ENCODE measurements around the gene ARHGAP32.

Gene ARHGAP32

DNA sequence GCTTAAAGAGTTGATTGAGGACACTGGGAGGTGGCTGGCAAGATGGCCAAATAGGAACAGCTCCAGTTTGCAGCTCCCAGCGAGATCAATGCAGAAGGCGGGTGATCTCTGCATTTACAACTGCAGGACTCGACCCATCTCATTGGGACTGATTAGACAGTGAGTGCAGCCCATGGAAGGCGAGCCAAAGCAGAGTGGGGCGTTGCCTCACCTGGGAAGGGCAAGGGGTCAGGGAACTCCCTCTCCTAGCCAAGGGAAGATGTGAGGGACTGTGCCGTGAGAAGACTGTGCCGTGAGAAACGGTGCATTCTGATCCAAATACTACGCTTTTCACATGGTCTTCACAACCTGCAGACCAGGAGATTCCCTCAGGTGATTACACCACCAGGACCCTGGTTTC, 36.4 kb downstream of the ARHGAP32 start:
- no peak overlapping the region for H3K4me3 ChIP-seq (ENCODE audit: low read depth, low read length)
- no peak for TF ChIP-seq POLR2A (IDR thresholded peaks at IDR 0.05; ENCODE audit: extremely low read depth, insufficient read length)
- no peak for TF ChIP-seq MYC (IDR thresholded peaks at IDR 0.05; ENCODE audit: low read depth, low read length)
- TF ChIP-seq, protein P1, sequence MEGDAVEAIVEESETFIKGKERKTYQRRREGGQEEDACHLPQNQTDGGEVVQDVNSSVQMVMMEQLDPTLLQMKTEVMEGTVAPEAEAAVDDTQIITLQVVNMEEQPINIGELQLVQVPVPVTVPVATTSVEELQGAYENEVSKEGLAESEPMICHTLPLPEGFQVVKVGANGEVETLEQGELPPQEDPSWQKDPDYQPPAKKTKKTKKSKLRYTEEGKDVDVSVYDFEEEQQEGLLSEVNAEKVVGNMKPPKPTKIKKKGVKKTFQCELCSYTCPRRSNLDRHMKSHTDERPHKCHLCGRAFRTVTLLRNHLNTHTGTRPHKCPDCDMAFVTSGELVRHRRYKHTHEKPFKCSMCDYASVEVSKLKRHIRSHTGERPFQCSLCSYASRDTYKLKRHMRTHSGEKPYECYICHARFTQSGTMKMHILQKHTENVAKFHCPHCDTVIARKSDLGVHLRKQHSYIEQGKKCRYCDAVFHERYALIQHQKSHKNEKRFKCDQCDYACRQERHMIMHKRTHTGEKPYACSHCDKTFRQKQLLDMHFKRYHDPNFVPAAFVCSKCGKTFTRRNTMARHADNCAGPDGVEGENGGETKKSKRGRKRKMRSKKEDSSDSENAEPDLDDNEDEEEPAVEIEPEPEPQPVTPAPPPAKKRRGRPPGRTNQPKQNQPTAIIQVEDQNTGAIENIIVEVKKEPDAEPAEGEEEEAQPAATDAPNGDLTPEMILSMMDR (IDR thresholded peaks at IDR 0.05; ENCODE audit: low read depth, low read length) = no peak
- TF ChIP-seq, protein P2, sequence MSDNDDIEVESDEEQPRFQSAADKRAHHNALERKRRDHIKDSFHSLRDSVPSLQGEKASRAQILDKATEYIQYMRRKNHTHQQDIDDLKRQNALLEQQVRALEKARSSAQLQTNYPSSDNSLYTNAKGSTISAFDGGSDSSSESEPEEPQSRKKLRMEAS (IDR thresholded peaks at IDR 0.05; ENCODE audit: low read depth, low read length) = no peak
- DNase-seq (ENCODE audit: low read depth) = no peak

DNA sequence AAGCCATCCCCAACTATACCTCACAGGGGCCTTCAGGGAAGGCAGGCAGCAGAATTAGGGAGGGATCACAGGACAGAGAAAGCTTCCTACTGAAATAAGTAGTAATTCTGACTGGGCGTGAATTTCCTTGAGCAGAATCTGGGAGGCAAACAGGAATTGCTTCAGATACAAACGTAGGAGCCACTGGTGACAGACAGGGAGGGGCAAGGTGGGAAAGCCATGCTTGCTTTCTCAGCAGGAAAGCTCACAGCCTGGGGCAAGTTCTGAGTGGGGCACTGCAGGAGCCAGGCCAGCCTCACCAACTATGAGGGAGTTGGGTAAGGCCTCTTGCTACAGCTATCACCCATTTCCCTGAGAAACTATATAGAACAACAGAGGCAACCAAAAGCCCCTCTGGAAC, 43.6 kb downstream of the ARHGAP32 start:
- DNase-seq (ENCODE audit: low read depth) = no peak
- H3K4me3 ChIP-seq (ENCODE audit: low read depth, low read length) = no peak overlapping the region
- TF ChIP-seq MYC (IDR thresholded peaks at IDR 0.05; ENCODE audit: low read depth, low read length) = no peak

DNA sequence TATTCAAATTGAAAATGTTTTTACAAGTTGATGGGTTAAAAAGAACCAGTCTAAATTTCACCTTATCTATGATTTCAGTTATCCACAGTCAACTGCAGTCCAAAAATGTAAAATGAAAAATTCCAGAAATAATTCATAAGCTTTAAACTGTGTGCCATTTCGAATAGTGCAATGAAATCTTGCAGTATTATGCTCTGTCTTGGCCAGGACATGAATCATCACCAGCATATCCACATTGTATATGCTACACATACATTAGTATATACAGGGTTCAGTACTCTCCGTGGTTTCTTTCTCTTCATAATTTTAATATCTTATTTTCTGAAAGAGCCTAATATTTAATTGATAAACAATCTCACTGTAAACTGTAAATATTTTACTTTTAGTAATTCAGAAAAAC, 45.9 kb downstream of the ARHGAP32 start:
- TF ChIP-seq MYC (IDR thresholded peaks at IDR 0.05; ENCODE audit: low read depth, low read length) (no peak), POLR2A (IDR thresholded peaks at IDR 0.05; ENCODE audit: extremely low read depth, insufficient read length) (no peak)
- TF ChIP-seq, protein P1 (IDR thresholded peaks at IDR 0.05; ENCODE audit: low read depth, low read length) = no peak
- TF ChIP-seq, protein P2 (IDR thresholded peaks at IDR 0.05; ENCODE audit: low read depth, low read length) = no peak
- H3K4me3 ChIP-seq (ENCODE audit: low read depth, low read length) = no peak overlapping the region
- DNase-seq (ENCODE audit: low read depth) = no peak

DNA sequence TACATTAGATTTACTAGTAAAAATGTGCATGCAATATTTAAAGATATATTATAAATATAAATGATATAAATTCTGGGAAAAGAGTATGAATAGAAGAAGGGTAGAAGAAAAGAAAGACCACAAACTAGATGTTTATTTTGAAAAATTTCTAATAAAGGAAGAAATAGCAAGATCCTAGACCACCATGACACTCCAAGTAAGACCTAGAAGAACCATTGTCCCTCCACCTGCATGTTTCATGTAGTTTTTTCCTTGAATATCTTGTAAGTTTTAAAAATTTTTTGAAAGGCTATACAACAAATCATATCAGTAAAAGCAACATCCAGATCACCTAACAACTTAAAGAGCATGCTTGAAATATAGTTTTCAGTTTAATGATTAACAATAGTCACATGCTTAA, 46.8 kb downstream of the ARHGAP32 start:
- no peak for DNase-seq (ENCODE audit: low read depth)
- TF ChIP-seq MYC (IDR thresholded peaks at IDR 0.05; ENCODE audit: low read depth, low read length) (no peak), POLR2A (IDR thresholded peaks at IDR 0.05; ENCODE audit: extremely low read depth, insufficient read length) (no peak)
- TF ChIP-seq, protein P1 (IDR thresholded peaks at IDR 0.05; ENCODE audit: low read depth, low read length) = no peak
- TF ChIP-seq, protein P2 (IDR thresholded peaks at IDR 0.05; ENCODE audit: low read depth, low read length) = no peak
- no peak overlapping the region for H3K4me3 ChIP-seq (ENCODE audit: low read depth, low read length)

DNA sequence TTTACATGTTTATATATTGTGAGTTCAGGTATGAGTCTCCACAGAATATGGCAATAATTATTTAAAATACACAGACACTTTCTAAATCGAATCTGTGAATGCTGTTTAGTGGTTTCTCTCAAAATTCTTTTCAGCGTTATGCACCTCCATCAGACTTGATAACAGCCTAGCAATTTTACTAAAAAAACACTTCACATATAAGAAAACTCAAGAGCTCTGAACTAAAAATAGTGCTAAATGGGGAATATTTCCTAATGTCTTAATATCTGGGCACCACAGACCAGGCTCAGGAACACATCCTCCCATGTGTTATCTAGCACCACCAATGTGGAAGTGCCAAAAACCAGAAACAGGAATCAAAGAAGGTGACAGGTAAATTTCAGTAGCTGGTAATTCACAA, 47.9 kb downstream of the ARHGAP32 start:
- no peak for DNase-seq (ENCODE audit: low read depth)
- no peak for TF ChIP-seq POLR2A (IDR thresholded peaks at IDR 0.05; ENCODE audit: extremely low read depth, insufficient read length)
- TF ChIP-seq, protein P2 (IDR thresholded peaks at IDR 0.05; ENCODE audit: low read depth, low read length) = no peak
- TF ChIP-seq, protein P1 (IDR thresholded peaks at IDR 0.05; ENCODE audit: low read depth, low read length) = no peak
- no peak for TF ChIP-seq MYC (IDR thresholded peaks at IDR 0.05; ENCODE audit: low read depth, low read length)
- H3K4me3 ChIP-seq (ENCODE audit: low read depth, low read length) = no peak overlapping the region

DNA sequence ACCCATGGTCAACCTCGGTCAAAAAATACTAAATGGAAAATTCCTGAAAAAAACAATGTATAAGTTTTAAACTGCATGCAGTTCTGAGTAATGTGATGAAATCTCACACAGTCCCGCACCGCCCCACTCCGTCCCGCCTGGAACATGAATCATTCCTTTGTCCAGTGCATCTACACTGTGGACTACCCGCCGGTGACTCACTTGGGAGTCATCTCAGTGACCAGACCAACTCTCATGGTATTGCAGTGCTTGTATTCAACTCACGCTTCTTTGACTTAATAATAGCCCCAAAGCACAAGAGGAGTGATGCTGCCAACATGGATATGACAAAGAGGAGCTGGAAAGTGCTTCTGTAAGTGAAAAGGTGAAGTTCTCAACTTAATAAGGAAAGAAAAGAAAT, 48.8 kb downstream of the ARHGAP32 start:
- TF ChIP-seq, protein P2 (IDR thresholded peaks at IDR 0.05; ENCODE audit: low read depth, low read length) = no peak
- no peak overlapping the region for H3K4me3 ChIP-seq (ENCODE audit: low read depth, low read length)

More for the DNA sequence above, 48.8 kb downstream of the ARHGAP32 start:
- DNase-seq (ENCODE audit: low read depth) = peak; percentile 34

All from NB4 (cell line).